Effector CD4-positive, alpha-beta T cell (primary cell): ENCODE results near the gene KIF5A.
A peak's percentile ranks its signal among the peaks of the same experiment; 100 is the strongest.
"Not testable (repeated sequence)": the region's sequence is repeated elsewhere in the genome, so short reads cannot be mapped to it uniquely, and the experiment has no call there.

Source experiments
- DNase-seq: peaks from one replicate; pipeline ENCODE4 v3.0.0-alpha.2; 2020
- total RNA-seq: gene quantifications from one replicate; lab custom pipeline; 2026; lab: John Stamatoyannopoulos, UW

KIF5A gene
- 4.1 reads per million, percentile 16 among the genes with 10 or more reads in this experiment for total RNA-seq

GRCh38 chr12:57549909-57550640, at the start of gene KIF5A:
KIF5A (plus strand) TSS chr12:57550044; CDS start chr12:57550272, 228 bp downstream.
- peak; percentile 34 for DNase-seq

DNA sequence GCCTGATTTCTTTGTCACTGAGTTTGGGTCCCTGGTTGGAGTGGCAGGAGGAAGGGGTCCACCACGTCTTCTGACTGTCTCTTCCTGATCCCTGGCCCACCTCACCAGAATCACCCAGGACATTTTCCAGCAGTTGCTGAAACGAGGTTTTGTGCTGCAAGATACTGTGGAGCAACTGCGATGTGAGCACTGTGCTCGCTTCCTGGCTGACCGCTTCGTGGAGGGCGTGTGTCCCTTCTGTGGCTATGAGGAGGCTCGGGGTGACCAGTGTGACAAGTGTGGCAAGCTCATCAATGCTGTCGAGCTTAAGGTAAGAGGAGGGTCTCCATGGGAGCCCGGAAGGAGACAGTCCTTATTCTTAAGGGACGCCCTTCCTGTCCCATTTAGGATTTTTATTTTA, 49.6 kb upstream of the KIF5A start:
- DNase-seq: no peak

DNA sequence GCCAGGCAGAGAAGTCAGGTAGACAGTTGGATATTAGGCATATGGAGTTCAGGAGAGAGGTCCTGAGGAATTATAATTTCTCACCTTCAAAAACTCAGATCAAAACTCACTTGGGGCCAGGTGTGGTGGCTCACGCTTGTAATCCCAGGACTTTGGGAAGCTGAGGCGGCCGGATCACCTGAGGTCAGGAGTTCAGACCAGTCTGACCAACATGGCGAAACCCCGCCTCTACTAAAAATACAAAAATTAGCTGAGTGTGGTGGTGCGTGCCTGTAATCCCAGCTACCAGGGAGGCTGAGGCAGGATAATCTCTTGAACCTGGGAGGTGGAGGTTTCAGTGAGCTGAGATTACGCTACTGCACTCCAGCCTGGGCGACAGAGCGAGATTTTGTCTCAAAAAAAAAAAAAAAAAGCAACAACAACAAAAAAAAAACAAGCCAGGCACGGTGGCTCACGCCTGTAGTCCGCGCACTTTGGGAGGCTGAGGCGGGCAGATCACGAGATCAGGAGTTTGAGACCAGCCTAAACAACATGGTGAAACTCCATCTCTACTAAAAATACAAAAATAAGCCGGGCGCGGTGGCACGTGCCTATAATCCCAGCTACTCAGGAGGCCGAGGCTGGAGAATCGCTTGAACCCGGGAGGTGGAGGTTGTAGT, 47.4 kb upstream of the KIF5A start:
- DNase-seq: not testable (repeated sequence)

GRCh38 chr12:57506541-57506940, 43.3 kb upstream of the KIF5A start:
- not testable (repeated sequence) for DNase-seq

DNA sequence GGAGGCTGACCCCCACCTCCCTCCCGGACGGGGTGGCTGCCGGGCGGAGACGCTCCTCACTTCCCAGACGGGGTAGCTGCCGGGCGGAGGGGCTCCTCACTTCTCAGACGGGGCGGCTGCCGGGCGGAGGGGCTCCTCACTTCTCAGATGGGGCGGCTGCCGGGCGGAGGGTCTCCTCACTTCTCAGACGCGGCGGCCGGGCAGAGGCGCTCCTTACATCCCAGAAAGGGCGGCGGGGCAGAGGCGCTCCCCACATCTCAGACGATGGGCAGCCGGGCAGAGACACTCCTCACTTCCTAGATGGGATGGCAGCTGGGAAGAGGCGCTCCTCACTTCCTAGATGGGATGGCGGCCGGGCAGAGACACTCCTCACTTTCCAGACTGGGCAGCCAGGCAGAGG, 42.0 kb upstream of the KIF5A start:
- not testable (repeated sequence) for DNase-seq

GRCh38 chr12:57511161-57511560, 38.7 kb upstream of the KIF5A start:
- no peak for DNase-seq

DNA sequence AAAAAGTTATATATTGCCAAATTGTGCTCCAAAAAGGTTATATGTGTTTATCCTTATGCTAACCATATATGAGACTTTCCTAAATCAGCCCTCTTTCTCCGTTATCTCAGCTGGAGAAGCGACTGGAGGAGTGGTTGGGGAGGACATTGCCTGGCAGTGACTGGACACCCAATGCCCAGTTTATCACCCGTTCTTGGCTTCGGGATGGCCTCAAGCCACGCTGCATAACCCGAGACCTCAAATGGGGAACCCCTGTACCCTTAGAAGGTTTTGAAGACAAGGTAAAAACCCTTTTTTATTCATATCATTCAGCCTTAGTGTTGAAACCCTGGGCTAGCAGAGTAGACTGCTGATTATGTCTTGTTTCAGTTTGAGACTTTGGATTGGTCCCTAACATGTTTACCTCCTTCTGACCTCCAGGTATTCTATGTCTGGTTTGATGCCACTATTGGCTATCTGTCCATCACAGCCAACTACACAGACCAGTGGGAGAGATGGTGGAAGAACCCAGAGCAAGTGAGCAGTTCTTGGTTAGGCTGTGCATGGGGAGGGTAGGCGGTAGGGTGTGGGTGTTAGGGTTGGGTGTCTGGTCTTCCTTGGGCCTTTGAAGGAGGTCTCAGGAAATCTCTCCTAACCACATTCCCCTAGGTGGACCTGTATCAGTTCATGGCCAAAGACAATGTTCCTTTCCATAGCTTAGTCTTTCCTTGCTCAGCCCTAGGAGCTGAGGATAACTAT, 38.1 kb upstream of the KIF5A start:
- DNase-seq: no peak

GRCh38 chr12:57512665-57513064, 37.2 kb upstream of the KIF5A start:
- DNase-seq: no peak

GRCh38 chr12:57513266-57513665, 36.6 kb upstream of the KIF5A start:
- no peak for DNase-seq

DNA sequence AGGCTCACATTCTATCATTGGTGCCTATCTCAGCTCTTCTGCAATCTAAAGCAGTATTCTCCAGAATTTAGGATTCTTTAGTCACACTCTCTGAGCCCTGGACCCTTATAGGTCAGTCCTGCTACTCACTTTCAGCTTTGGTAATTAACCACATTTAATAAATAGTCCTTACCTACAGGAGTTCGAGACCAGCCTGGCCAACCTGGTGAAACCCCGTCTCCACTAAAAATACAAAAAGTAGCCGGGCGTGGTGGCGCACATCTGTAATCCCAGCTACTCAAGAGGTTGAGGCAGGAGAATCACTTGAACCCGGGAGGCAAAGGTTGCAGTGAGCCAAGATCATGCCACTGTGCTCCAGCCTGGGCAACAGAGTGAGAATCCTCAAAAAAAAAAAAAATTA, 36.2 kb upstream of the KIF5A start:
- not testable (repeated sequence) for DNase-seq

DNA sequence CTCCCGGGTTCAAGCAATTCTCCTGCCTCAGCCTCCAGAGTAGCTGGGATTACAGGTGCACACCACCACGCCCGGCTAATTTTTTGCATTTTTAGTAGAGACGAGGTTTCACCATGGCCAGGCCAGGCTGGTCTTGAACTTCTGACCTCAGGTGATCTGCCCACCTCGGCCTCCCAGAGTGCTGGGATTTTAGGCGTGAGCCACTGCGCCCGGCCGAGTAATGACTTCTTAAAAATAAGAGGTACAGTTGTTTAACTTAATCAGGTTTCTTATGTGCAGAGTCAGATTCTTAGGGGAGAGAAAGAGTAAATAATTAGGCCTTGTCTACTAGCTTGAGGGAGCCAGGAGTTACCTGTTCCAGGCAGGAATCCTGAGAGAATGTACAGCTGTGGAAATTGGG, 35.6 kb upstream of the KIF5A start:
- not testable (repeated sequence) for DNase-seq

GRCh38 chr12:57514720-57515407, 35.0 kb upstream of the KIF5A start:
- DNase-seq: no peak

GRCh38 chr12:57515408-57515933, 34.4 kb upstream of the KIF5A start:
- DNase-seq: no peak

- no peak for DNase-seq
Measured at GRCh38 chr12:57515934-57516541, 33.8 kb upstream of the KIF5A start.

DNA sequence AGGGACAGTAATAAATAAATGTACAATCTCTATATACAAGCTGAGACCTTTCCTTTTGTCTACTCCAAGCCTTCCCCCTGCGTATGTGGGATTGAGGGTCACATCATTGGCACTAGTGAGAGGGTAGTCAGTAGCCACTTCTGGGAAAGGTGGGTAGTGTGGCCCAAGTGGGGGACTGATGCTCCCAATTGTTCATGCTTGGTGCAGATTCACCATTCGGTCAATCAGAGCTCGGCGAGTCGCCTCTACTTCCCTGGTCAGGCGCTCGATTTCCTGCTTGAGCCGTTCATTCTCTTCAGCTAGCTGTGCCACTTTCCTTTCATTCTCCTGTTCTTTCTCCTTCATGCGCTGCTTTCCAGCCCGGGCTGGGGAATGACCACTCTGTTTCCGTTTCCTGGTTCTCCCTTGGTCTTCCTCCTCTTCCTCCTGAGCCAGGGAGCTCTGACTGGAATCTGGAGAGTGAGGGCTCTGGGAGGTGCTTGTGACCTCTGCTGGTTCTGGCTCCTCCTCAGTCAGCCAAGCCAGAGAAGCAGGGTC, 33.2 kb upstream of the KIF5A start:
- no peak for DNase-seq

DNA sequence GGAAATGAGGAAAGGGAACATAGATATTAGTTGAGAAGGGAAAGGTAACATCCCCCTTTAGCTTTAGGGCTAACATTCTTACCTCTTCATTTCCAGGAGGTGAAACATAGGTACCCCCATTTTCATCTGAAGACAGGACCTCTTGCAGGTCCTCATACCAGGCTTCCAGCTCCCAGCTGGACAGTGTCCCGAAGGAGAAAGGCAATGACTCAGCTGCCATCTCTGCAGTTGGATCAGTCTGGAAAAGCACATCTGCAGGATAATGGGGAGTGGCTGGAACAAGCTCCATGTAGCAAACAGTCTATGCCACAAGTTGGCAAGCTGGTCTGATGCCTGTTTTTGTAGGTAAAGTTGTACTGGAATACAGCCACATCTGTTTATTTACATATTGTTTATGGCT, 32.7 kb upstream of the KIF5A start:
- DNase-seq: no peak

DNA sequence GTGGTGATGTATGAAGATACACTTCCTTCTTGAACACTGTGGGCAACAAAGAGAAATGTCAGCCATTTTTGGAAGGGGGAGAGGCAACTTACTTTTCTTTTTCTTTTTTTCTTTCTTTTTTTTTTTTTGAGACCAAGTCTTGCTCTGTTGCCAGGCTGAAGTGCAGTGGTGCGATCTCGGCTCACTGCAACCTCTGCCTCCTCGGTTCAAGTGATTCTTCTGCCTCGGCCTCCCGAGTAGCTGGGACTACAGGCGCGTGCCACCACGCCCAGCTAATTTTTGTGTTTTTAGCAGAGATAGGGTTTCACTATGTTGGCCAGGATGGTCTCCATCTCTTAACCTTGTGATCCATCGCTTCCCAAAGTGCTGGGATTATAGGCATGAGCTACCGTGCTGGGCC, 32.1 kb upstream of the KIF5A start:
- not testable (repeated sequence) for DNase-seq

DNA sequence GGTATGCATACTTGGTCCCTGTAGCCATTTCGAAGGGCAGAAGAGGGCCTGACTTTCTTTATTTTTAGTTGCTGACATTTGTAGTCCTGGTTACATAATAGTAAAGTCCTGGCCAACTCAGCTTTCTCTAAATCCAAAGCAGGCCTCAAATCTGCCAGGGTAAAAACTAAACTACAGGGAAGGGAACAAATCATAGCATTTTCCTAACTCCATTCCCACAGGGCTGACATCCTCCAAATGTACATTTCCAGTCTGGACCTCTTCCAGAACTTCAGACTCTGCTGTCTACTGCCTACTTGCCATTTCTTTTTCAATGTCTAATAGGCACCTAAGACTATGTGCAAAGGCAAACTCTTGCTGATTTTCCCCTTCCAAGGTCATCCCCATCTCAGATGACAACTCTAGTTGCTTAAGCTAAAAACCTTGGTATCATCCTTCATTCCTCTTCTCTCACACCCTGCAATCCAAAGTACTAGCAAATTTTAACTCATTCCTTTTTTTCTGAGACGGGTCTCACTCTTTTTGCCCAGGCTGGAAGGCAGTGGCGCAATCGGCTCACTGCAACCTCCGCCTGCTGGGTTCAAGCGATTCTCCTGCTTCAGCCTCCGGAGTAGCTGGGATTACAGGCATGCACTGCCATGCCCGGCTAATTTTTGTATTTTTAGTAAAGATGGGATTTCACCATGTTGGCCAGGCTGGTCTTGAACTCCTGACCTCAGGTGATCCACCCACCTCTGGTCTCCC, 31.5 kb upstream of the KIF5A start:
- no peak for DNase-seq

DNA sequence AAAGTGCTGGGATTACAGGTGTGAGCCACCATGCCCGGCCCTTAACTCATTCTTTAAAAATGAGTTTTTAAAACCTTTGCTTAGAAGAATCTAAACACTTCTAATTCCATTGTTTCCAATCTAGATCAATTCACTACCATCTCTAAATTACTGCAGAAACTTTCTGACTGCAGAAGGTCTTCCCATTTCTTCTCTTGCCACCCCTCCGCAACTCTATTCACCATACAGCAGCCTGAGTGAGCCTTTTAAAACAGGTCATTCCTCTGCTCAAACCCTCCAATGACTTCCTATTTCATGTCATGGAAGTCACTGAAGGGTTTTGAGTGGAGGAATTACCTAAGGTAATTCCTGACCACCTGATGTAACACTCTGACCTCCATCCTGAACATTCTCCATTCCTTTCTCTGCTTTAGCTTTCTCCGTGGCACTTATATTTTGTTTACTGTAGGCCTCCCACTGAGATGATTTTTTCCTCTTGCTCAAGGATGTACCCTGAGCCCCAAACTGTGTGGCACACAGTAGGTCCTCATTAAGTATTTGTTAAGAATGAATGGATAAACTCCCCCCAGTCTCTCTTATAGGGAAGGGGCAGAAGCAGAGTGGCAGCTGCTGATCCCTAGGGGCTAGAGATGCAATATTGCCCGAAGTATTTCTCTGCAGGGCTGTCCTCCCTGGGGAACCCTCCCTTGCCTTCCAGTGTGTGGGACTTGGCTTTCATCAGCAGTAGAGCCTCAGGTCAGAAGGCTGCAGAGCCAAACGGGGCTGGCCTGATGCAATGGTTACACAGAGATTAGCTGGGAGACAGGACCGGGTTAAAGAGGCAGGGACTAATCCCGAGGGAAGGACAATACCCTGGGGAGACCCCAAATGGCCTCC, 30.7 kb upstream of the KIF5A start:
- DNase-seq: no peak

GRCh38 chr12:57519796-57520052, 30.1 kb upstream of the KIF5A start:
- no peak for DNase-seq
